ENCODE measurements around the gene GLS2.

Gene GLS2

GRCh38 chr12:56490360-56490759, 2.4 kb upstream of the GLS2 start:
- H3K36me3 ChIP-seq = no peaks in the 10 kb centered on the region
- DNase-seq = no peak
- H3K4me3 ChIP-seq (ENCODE audit: low read depth, low read length) = no peak overlapping the region
- no peaks in the 10 kb centered on the region for H3K9me3 ChIP-seq (ENCODE audit: severe bottlenecking)
- no peak for TF ChIP-seq CTCF (IDR thresholded peaks at IDR 0.05; ENCODE audit: low read depth, low read length)
- peak overlapping the region; percentile 14; the same call in 1 of the 2 replicates for H3K27ac ChIP-seq
- no peaks in the 10 kb centered on the region for H3K27me3 ChIP-seq (ENCODE audit: insufficient read depth, low read depth, severe bottlenecking)

GRCh38 chr12:56487448-56488040, 417 bp downstream of the GLS2 start:
- peak; percentile 66 for DNase-seq
- no peak for TF ChIP-seq CTCF (IDR thresholded peaks at IDR 0.05; ENCODE audit: low read depth, low read length)
- Histone ChIP-seq H3K27me3 (ENCODE audit: insufficient read depth, low read depth, severe bottlenecking) (no peaks in the 10 kb centered on the region), H3K4me3 (ENCODE audit: low read depth, low read length) (peak overlapping the region; percentile 70), H3K9me3 (ENCODE audit: severe bottlenecking) (no peaks in the 10 kb centered on the region), H3K27ac (peak overlapping the region; percentile 53), H3K36me3 (no peaks in the 10 kb centered on the region)

- DNase-seq = no peak
- H3K27me3 ChIP-seq (ENCODE audit: insufficient read depth, low read depth, severe bottlenecking) = no peaks in the 10 kb centered on the region
- H3K9me3 ChIP-seq (ENCODE audit: severe bottlenecking) = no peaks in the 10 kb centered on the region
- no peak for TF ChIP-seq CTCF (IDR thresholded peaks at IDR 0.05; ENCODE audit: low read depth, low read length)
- H3K27ac ChIP-seq = no peak overlapping the region
- H3K36me3 ChIP-seq = no peaks in the 10 kb centered on the region
- no peak overlapping the region for H3K4me3 ChIP-seq (ENCODE audit: low read depth, low read length)
Observed at GRCh38 chr12:56486694-56487093, 1.3 kb downstream of the GLS2 start.

- no peak for TF ChIP-seq CTCF (IDR thresholded peaks at IDR 0.05; ENCODE audit: low read depth, low read length)
- H3K27me3 ChIP-seq (ENCODE audit: insufficient read depth, low read depth, severe bottlenecking) = no peaks in the 10 kb centered on the region
- DNase-seq = no peak
- no peak overlapping the region for H3K27ac ChIP-seq
- no peaks in the 10 kb centered on the region for H3K9me3 ChIP-seq (ENCODE audit: severe bottlenecking)
- H3K36me3 ChIP-seq = no peaks in the 10 kb centered on the region
- H3K4me3 ChIP-seq (ENCODE audit: low read depth, low read length) = no peak overlapping the region
Observed at GRCh38 chr12:56484566-56484965, 3.4 kb downstream of the GLS2 start.

- no peak for DNase-seq
- no peak for TF ChIP-seq CTCF (IDR thresholded peaks at IDR 0.05; ENCODE audit: low read depth, low read length)
- H3K36me3 ChIP-seq = no peaks in the 10 kb centered on the region
- H3K27ac ChIP-seq = no peak overlapping the region
- no peaks in the 10 kb centered on the region for H3K27me3 ChIP-seq (ENCODE audit: insufficient read depth, low read depth, severe bottlenecking)
- H3K4me3 ChIP-seq (ENCODE audit: low read depth, low read length) = no peak overlapping the region
- no peaks in the 10 kb centered on the region for H3K9me3 ChIP-seq (ENCODE audit: severe bottlenecking)
Observed at GRCh38 chr12:56479625-56480024, 8.3 kb downstream of the GLS2 start.
